Naive thymus-derived CD8-positive, alpha-beta T cell (primary cell): ENCODE results near the gene MYL5. TPM values are rescaled to one million over a fixed set of nuclear protein-coding genes. Genes with fewer than 3 reads are reported as not detected.

Experiments
- ATAC-seq, 2 donors: fragments of 150-1000 bp; cut with Tn5 transposase in 1 of 2; sonication (Bioruptor Pico), chemical (Tn5 transposase) in 1 of 2; 1 replicate in 1 of 2; 2 replicates in 1 of 2; pipeline ENCODE4 v1.10.0; 2021; ENCODE audit warnings: mild to moderate bottlenecking in 2 of 2, moderate library complexity in 2 of 2
- POLR2A ChIA-PET: fragments of 350-600 bp; sonication (Branson Sonifier 250); formaldehyde crosslinking; loops from one replicate; lab custom pipeline; 2021; ENCODE audit warnings: antibody characterized with exemption; lab: Charles Lee
- DNase-seq, 10 donors: peaks; one replicate each; pipeline versions ENCODE4 v3.0.0 to v3.0.0-alpha.2; 2020 to 2022
- H3K27ac Mint-ChIP-seq, 10 donors: one replicate each; pipeline ENCODE4 v1.8.0; 2020 to 2022; ENCODE audit warnings: mild to moderate bottlenecking in 10 of 10, mixed read lengths in 10 of 10, moderate library complexity in 4 of 10, inconsistent platforms in 1 of 10
- H3K27me3 Mint-ChIP-seq, 5 donors: one replicate each; pipeline ENCODE4 v1.8.0; 2021 to 2022; ENCODE audit warnings: mixed read lengths in 5 of 5
- H3K36me3 Mint-ChIP-seq, 3 donors: one replicate each; pipeline ENCODE4 v1.8.0; 2020 to 2022; ENCODE audit warnings: mixed read lengths in 3 of 3, mild to moderate bottlenecking in 2 of 3, inconsistent platforms in 1 of 3
- H3K4me1 Mint-ChIP-seq, 4 donors: one replicate each; pipeline ENCODE4 v1.8.0; 2021 to 2022; ENCODE audit warnings: mixed read lengths in 4 of 4
- H3K4me3 Mint-ChIP-seq, 10 donors: one replicate each; pipeline ENCODE4 v1.8.0; 2020 to 2022; ENCODE audit warnings: mild to moderate bottlenecking in 10 of 10, mixed read lengths in 10 of 10, moderate library complexity in 6 of 10, inconsistent platforms in 1 of 10
- H3K9me3 Mint-ChIP-seq, 9 donors: one replicate each; pipeline ENCODE4 v1.8.0; 2020 to 2022; ENCODE audit warnings: mixed read lengths in 9 of 9, mild to moderate bottlenecking in 3 of 9, inconsistent platforms in 1 of 9, moderate library complexity in 1 of 9
- polyA plus RNA-seq, 3 donors: library from polyadenylated mRNA; unstranded; fragments of 300-500 nt; fragmentation: Illumina TruSeq; gene quantifications; one replicate each; pipeline ENCODE4 v1.2.3, GENCODE V29; 2021
- total RNA-seq, 8 experiments: library from RNA in 2 of 8; stranded (reverse) in 2 of 8; gene quantifications; one replicate each; pipeline ENCODE4 v1.2.3 and lab custom pipeline; 2021 to 2026

The MYL5 gene
- total and polyA plus RNA-seq, 5 experiments from 2014 or later: 3.1 to 35.6 (median 13.9) TPM

DNA sequence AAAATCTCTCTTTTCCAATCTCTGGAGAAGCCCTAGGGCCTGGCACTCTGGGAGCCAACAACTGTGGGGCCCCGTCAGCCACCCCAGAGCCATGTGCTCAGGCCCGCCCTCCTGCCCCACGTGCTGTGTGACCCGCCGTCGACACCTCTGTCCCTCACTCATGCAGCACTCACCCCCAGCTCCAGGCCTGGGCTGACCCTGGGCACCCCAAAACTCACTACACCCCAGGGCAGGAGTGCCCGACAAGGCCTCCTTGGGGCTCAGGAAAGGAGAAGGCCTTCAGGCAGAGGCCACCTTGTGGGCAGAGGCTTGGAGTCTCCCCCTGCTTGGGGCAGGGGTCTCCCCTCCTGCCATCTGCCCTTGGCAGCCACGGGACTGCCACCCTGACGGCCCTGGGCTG, 5.7 kb downstream of the MYL5 start:
- H3K4me3 Mint-ChIP-seq: peak overlapping the region; percentile 44 to 77 (median 64)
- H3K9me3 Mint-ChIP-seq: no peaks in the 10 kb centered on the region
- POLR2A ChIA-PET: interaction anchor here (0.9 kb wide), 1 partner anchor 16 kb away, joined by 3 read pairs; no protein-coding TSS in a partner anchor
- ATAC-seq (no peak), DNase-seq (no peak)
- H3K27ac Mint-ChIP-seq: peak overlapping the region in 3 of 10 donors; percentile 19 to 66 (median 29)
- peaks cover 2 to 26% (median 14%) of the 10 kb centered on the region in 4 donors for H3K4me1 Mint-ChIP-seq
- H3K36me3 Mint-ChIP-seq: no peaks in the 10 kb centered on the region
- H3K27me3 Mint-ChIP-seq: peaks cover under 1 to 4% (median 2%) of the 10 kb centered on the region in 5 donors

DNA sequence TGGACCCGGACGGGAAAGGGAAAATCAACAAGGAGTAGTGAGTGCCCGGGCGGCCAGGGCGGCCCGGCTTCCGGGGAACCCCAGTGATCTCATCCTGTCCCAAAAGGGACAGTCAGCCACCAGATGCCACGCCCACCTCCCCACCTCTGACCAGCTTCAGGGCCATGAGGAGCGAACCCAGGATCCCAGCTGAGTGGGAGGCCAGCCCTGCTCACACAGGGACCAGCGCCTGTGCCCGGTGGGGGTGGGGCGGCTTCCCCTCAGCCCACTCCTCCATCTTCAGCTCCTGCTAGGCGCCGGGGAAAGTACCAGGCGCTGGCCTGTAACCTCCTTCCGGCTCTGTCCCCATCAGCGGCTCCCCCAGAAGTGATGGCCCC, 6.2 kb downstream of the MYL5 start:
- Mint-ChIP-seq H3K4me1 (peaks cover 0 to 22% (median 10%) of the 10 kb centered on the region in 4 donors), H3K27ac (peak overlapping the region in 7 of 10 donors; percentile 19 to 70 (median 52)), H3K4me3 (peak overlapping the region; percentile 44 to 77 (median 64)), H3K27me3 (peaks cover 2 to 9% (median 4%) of the 10 kb centered on the region in 5 donors), H3K36me3 (no peaks in the 10 kb centered on the region), H3K9me3 (no peaks in the 10 kb centered on the region)
- DNase-seq (peak in 1 of 10 donors; percentile 9), ATAC-seq (peak; percentile 11 to 29)
- POLR2A ChIA-PET: interaction anchor here (0.6 to 1.3 kb wide), 3 partner anchors 16 to 569 kb away, joined by 3 to 4 read pairs (median 3); no protein-coding TSS in a partner anchor

DNA sequence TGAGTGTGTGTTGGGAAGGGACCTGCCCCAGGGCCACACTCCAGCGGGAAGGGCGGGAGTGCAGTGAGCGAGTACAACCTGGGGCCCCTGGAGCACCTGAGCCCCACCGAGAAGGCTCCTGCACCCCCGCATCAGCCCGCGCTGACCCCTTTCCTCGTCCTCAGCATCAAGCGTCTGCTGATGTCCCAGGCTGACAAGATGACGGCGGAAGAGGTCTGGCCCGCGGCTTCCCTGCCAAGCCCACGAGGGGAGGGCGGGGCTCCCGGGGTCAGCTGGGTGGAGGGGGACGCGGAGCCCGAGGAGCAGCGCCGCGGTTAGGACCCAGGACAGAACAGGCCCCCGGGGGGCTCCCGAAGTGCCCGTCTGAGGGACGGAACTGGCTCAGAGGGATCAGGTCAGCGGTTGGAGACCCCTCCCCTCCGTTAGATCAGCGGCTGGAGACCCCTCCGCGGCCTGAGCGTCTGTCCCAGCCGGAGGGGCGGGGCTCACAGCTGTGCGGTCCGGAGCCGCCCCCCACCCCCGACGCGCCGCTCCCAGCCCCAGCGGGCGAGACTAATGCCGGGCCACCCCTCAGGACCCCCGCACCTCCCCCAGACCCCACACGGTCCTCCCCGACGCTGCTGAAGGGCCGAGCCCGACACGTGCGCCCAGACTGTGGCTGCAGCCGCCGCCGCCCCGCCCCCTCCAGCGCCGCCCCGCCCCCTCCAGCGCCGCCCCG, 6.7 kb downstream of the MYL5 start:
- ATAC-seq (peak; percentile 33 to 66), DNase-seq (peak in 6 of 10 donors; percentile 36 to 75 (median 50))
- POLR2A ChIA-PET: interaction anchor here (0.6 to 1.3 kb wide), 2 partner anchors 181 to 568 kb away, joined by 3 to 4 read pairs; no protein-coding TSS in a partner anchor
- no peaks in the 10 kb centered on the region for H3K9me3 Mint-ChIP-seq
- peaks cover 2 to 10% (median 4%) of the 10 kb centered on the region in 5 donors for H3K27me3 Mint-ChIP-seq
- H3K4me1 Mint-ChIP-seq: peaks cover 0 to 18% (median 8%) of the 10 kb centered on the region in 4 donors
- no peaks in the 10 kb centered on the region for H3K36me3 Mint-ChIP-seq
- peak overlapping the region in 9 of 10 donors; percentile 22 to 77 (median 64) for H3K4me3 Mint-ChIP-seq
- H3K27ac Mint-ChIP-seq: peak overlapping the region in 5 of 10 donors; percentile 8 to 66 (median 52)

DNA sequence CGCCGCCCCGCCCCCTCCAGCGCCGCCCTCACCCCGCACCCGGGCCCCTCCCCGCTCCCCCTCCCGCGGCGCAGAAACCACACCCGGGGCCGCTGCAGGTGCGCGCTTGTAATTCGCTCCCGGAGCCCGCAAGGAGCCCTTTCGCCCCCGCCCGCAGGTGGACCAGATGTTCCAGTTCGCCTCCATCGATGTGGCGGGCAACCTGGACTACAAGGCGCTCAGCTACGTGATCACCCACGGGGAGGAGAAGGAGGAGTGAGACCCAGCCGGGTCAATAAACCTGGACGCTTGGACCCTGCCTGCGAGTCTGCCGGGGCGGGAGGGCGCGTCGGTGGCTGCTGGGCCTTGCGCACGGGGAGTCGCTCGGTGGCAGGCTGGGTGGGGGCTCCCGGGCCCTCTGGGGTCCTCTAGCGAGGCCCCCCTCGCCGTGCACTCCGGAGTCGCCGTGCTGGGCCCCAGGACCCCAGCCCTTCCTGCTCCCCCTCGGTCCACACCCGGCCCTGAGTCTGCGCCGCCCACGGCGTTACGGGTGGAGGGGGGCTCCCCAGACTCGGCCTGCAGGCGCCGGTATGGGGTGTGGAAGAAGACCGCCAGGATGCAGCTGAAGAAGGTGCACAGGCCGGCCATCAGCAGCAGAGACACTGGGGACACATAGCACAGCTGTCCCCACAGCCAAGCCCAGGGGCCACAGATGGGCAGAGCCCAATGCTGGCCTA, 7.6 kb downstream of the MYL5 start:
- peak in 8 of 10 donors; percentile 35 to 79 (median 54) for DNase-seq
- H3K9me3 Mint-ChIP-seq: no peaks in the 10 kb centered on the region
- POLR2A ChIA-PET: interaction anchor here (1.0 to 1.3 kb wide), 2 partner anchors 8 to 568 kb away, joined by 3 to 4 read pairs; partner anchors contain the start of genes ATP5ME and MYL5
- peaks cover 0 to 18% (median 8%) of the 10 kb centered on the region in 4 donors for H3K4me1 Mint-ChIP-seq
- H3K27me3 Mint-ChIP-seq: peaks cover 2 to 10% (median 4%) of the 10 kb centered on the region in 5 donors
- H3K4me3 Mint-ChIP-seq: peak overlapping the region in 6 of 10 donors; percentile 18 to 63 (median 37)
- ATAC-seq: peak; percentile 46 to 54
- peak overlapping the region in 3 of 10 donors; percentile 5 to 80 (median 6) for H3K27ac Mint-ChIP-seq
- H3K36me3 Mint-ChIP-seq: no peaks in the 10 kb centered on the region

DNA sequence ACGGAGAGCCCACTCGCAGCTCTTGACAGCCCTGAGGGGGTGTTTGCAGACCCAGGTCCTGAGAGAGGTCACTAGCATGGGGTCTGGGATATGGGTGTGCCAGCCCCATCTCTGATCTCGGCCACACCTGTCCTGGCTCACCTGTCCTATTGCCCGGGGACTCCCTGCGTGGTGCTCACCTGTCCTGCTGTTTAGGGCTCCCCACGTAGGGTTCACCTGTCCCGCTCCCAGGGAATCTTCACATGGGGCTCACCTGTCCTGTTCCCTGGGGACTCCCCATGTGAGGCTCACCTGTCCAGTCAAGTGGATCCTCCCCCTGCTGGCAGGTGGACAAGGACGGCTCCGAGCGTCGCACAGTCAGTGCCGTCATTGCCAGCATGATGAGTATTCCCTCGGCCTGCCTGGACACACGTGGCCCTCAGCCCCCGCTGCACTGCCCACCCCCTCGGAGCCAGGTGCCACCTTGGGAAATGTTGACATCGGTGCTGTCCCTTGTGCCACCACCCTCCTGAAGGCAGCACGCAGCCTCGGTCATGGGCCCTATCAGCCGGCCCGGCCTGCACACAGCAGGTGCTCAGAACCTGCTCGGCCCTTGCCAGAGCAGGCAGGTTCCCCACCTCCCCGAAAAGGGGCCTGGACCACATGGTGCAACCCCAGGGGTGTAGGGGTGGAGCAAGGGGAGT, 8.3 kb downstream of the MYL5 start:
- POLR2A ChIA-PET: interaction anchor here (1.0 kb wide), 1 partner anchor 9 kb away, joined by 3 read pairs; the partner anchor contains the start of genes ATP5ME and MYL5
- ATAC-seq (no peak), DNase-seq (no peak)
- Mint-ChIP-seq H3K27me3 (peaks cover 2 to 14% (median 6%) of the 10 kb centered on the region in 5 donors), H3K9me3 (no peaks in the 10 kb centered on the region), H3K4me1 (peaks cover 0 to 18% (median 8%) of the 10 kb centered on the region in 4 donors), H3K27ac (peak overlapping the region in 3 of 10 donors; percentile 5 to 21 (median 5)), H3K36me3 (peaks cover 0 to under 1% (median 0%) of the 10 kb centered on the region in 3 donors), H3K4me3 (peak overlapping the region in 8 of 10 donors; percentile 10 to 58 (median 34))

DNA sequence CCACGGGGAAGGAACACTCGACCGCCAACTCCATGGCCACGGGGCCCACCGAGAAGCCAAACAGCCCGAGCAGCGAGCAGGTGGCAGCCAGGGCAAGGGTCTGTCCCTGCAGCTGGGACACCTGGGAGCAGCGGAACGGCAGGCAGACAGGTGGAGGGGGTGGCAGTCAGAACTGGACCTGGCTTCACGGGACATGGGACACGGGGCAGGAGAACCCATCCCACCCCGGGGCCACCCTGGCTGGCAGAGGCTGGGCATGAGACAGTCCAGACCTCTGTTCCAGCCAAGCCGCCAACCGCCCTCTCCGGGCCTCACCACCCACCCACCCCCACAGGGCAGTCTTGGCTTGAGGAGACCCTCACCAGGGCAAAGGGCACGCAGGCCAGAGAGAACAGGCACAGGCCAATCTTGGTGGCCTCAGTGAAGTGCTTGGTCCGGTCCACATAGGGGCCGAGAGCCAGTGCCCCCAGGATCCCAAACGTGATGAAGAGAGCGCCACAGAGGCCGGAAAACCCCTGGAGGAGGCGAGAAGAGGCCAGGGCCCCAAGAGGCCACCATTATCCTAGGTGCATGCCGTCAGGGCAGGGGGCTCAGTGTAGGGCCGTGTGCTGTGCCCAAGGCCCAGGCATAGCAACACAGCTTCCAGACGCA, 9.0 kb downstream of the MYL5 start:
- H3K4me1 Mint-ChIP-seq: peaks cover 0 to 20% (median 10%) of the 10 kb centered on the region in 4 donors
- H3K4me3 Mint-ChIP-seq: no peak overlapping the region
- peak overlapping the region in 1 of 10 donors; percentile 81 for H3K27ac Mint-ChIP-seq
- DNase-seq: no peak
- H3K36me3 Mint-ChIP-seq: peaks cover 0 to 2% (median 0%) of the 10 kb centered on the region in 3 donors
- H3K9me3 Mint-ChIP-seq: no peaks in the 10 kb centered on the region
- peaks cover 2 to 19% (median 9%) of the 10 kb centered on the region in 5 donors for H3K27me3 Mint-ChIP-seq
- POLR2A ChIA-PET: no interaction called here
- peak in 1 of 2 donors; percentile 31 for ATAC-seq

DNA sequence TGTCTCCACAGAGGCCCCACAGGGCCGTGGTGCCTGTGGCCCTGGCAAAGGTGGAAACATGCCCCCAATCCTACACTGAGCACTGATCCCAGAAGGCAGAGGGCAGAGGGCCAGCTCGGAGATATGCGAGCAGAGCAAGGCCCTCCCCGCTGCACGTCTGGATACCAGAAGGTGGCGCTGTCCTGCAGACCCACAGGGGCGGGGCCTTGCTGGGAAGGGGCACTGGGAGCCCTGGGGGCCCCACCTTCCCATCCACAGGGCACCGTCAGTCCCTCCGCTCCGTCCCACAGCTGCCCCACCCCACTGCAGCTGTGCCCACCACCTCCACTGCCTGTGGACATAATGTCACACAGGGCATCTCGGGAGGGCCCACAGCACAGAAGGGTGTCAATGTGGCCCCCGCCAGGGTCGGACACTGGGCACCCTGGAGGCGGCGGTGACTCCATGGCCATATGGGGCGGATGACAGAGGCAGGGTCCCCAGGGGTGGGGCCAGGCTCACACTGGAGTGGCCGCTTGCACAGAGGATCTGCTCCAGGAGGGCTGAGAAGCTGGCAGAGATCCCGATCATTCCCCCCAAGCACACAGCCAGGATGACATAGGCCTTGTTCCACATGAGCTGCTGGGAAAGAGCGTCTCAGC, 9.8 kb downstream of the MYL5 start:
- peak in 2 of 10 donors; percentile 31 to 36 for DNase-seq
- peaks cover 0 to 2% (median 0%) of the 10 kb centered on the region in 3 donors for H3K36me3 Mint-ChIP-seq
- H3K4me1 Mint-ChIP-seq: peaks cover 0 to 20% (median 10%) of the 10 kb centered on the region in 4 donors
- peaks cover 2 to 19% (median 9%) of the 10 kb centered on the region in 5 donors for H3K27me3 Mint-ChIP-seq
- no peaks in the 10 kb centered on the region for H3K9me3 Mint-ChIP-seq
- no peak overlapping the region for H3K27ac Mint-ChIP-seq
- no peak overlapping the region for H3K4me3 Mint-ChIP-seq
- ATAC-seq: peak; percentile 16 to 21
- POLR2A ChIA-PET: interaction anchor here (0.6 kb wide), 1 partner anchor 20 kb away, joined by 3 read pairs; no protein-coding TSS in a partner anchor

DNA sequence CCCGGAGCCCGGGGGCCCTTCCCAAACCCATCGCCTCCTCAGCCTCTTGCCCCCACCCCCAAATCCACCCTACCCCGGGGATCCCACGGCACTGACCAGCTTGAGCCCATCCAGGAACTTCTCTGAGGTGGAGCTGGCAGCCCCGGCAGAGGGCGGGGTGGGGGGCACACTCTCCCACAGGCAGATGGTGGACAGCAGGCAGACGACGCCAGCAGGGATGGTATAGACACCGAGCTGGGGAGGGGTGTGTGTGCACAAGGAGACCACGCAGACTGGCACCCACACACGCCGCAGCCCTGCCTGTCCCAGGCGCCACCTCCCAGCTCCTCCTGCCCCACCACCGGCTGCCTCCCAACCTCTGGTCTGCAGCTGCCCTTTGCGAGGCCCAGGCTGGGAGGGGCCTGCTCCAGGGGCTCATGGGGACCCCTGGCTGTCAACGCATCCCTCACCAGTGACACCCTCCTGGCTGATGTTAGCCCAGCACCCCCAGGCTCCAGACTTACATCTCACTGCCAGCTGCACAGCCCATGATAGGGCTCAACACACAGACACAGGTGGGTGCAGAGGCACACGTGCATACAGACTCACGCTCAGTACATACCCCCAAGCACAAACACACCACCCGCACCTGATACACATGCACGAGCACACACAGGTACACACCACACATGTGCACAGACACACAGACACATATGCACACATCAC, 10.4 kb downstream of the MYL5 start:
- no peak for DNase-seq
- Mint-ChIP-seq H3K4me3 (peak overlapping the region in 2 of 10 donors; percentile 0 to 5), H3K27me3 (peaks cover 2 to 19% (median 9%) of the 10 kb centered on the region in 5 donors), H3K36me3 (peaks cover 0 to 2% (median 0%) of the 10 kb centered on the region in 3 donors), H3K27ac (peak overlapping the region in 1 of 10 donors; percentile 15), H3K9me3 (no peaks in the 10 kb centered on the region), H3K4me1 (peaks cover 0 to 20% (median 12%) of the 10 kb centered on the region in 4 donors)
- POLR2A ChIA-PET: interaction anchor here (0.6 kb wide), 1 partner anchor 21 kb away, joined by 3 read pairs; no protein-coding TSS in a partner anchor
- ATAC-seq: no peak

DNA sequence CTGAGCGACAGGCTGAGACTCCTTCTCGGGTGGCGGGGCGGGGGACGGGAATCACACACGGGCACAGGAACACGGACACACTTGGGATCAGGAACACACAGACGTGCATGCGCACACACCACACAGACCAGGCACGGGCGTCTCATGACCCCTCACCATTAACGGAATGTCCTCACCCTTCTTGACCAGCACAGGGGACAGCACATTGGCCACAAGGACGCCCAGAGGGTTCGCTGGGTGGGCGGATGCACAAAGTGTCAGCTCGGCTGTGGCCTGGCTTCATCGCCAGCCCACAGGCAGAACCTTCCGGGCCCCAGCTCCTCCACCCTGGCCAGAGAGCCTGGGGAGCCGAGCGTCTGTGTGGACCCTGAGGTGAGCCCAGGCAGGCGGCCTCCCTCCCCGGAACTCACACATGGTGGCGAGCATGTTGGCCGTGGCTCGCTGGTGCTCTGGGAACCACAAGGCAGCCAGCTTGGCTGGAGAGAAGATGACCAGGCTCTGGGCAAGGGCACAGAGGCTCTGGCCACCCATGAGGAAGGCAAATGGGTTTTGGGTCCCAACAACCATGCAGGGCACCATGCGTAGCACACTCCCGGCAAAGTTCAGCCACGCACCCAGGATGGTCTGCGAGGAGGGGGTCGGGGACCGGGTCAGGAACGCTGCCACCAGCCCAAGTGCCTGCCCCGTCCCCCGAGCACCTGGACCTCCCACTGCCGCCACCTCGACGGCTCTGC, 11.5 kb downstream of the MYL5 start:
- Mint-ChIP-seq H3K9me3 (no peaks in the 10 kb centered on the region), H3K4me1 (peaks cover 2 to 13% (median 10%) of the 10 kb centered on the region in 4 donors), H3K36me3 (peaks cover 0 to 2% (median 0%) of the 10 kb centered on the region in 3 donors), H3K4me3 (no peak overlapping the region), H3K27ac (peak overlapping the region in 2 of 10 donors; percentile 37 to 73), H3K27me3 (peaks cover 2 to 21% (median 13%) of the 10 kb centered on the region in 5 donors)
- DNase-seq (no peak), ATAC-seq (no peak)
- POLR2A ChIA-PET: no interaction called here

DNA sequence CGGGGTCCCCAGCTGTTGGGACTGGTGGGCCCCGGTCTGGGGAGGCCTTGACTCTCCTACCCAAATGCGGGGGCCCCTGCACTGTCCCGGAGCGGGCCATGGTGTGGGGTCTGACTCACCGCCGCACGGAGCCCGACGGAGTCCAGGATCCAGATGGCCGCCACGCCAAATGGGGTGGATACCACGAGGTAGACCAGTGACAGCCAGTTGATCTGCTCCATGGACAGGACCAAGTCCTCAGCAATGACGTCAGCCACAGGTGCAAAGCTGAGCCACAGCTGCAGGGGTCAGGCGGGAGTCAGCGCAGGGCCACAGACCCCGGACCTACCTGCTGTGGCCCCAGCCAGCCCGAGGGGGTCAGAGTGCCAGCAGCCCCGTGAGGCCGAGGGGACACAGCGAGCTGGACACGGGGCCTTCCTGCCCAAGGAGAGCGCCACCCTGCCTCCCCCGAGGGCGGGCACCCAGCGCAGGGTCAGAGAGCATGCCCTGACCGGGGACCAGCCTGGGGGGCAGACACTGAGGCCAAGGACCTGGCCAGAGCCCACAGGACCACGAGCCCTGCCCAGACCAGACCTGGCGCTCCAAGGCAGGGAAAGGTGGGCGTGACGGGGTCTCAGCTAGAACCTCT, 12.2 kb downstream of the MYL5 start:
- Mint-ChIP-seq H3K4me1 (peaks cover 2 to 13% (median 9%) of the 10 kb centered on the region in 4 donors), H3K27me3 (peaks cover 2 to 21% (median 13%) of the 10 kb centered on the region in 5 donors), H3K27ac (no peak overlapping the region), H3K36me3 (peaks cover 0 to 2% (median 0%) of the 10 kb centered on the region in 3 donors), H3K4me3 (no peak overlapping the region), H3K9me3 (no peaks in the 10 kb centered on the region)
- ATAC-seq (no peak), DNase-seq (no peak)
- POLR2A ChIA-PET: no interaction called here
